Measurements from ENCODE around the gene CACNA1C.

The CACNA1C gene

DNA sequence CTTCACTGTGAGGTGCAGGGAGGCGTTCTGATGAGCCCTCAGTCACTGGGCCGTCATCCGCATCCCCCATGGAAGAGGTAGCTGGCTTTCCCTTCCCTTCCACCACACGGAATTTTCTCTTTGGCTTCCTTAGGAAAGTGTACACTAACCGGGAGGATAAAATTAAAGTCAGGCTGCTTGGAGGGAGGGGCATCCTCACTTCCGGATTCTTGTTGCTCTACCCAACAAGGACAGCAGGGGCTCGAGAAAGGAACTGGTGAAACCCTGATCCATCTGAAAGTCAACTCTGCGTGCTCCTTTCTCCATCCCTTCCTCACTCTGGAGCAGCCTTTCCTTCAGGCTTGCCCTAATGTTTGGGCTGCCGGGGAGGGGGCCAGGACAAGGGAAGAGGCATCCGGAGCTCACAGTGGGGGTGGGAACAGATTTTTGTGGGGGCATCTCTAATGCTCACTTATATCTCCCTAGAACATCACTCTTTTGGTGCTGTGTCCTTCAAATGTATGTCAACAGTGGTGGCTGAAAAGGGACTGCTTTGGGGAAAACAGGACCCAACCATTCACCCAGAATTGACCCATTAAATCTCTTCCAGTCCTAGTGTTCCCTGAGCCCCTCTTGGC, 640.6 kb downstream of the CACNA1C start:
- H3K27me3 ChIP-seq (ENCODE audit: control insufficient read depth, insufficient read depth, low read length) = peaks cover 3% of the 10 kb centered on the region
- H3K9ac ChIP-seq (ENCODE audit: low read length) = no peak overlapping the region
- no peak overlapping the region for H3K4me3 ChIP-seq (ENCODE audit: low read length)
- no peaks in the 10 kb centered on the region for H3K4me1 ChIP-seq (ENCODE audit: control insufficient read depth, insufficient read depth, low read length)
- H3K27ac ChIP-seq (ENCODE audit: low read depth, low read length) = no peak overlapping the region
- H3K36me3 ChIP-seq (ENCODE audit: control insufficient read depth, insufficient read depth, low read length) = peaks cover 8% of the 10 kb centered on the region

DNA sequence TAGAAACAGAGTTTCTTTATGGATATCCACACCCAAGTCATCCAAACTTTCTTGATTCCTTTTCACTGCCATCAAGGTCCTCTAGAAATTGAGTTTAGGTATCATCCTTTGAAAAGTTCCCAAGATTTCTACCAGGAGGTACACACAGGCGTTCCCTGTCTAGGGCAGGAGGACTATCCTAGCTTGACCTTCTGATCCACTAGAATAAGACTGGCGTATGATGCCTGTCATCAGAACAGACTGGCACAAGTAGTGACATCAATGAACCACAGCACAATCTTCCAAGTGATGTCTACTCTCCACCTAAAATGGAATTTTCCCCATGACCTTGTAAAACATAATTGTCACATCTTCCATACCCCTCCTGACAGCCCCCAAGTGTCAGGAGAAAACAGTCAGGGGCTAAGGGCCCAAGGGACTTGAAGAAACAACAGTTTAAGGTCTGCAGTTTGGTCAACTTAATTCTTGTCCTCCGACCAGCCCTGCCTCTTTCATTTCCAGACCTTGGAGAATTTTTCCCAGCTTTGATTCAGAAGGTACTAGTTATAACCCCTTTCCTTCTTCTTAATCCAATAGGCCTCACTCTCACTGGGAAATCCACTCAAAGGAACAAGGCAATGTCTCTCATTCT, 641.3 kb downstream of the CACNA1C start:
- Histone ChIP-seq H3K9ac (ENCODE audit: low read length) (no peak overlapping the region), H3K27me3 (ENCODE audit: control insufficient read depth, insufficient read depth, low read length) (peaks cover 3% of the 10 kb centered on the region), H3K4me3 (ENCODE audit: low read length) (no peak overlapping the region), H3K36me3 (ENCODE audit: control insufficient read depth, insufficient read depth, low read length) (peaks cover 5% of the 10 kb centered on the region), H3K4me1 (ENCODE audit: control insufficient read depth, insufficient read depth, low read length) (no peaks in the 10 kb centered on the region), H3K27ac (ENCODE audit: low read depth, low read length) (no peak overlapping the region)

DNA sequence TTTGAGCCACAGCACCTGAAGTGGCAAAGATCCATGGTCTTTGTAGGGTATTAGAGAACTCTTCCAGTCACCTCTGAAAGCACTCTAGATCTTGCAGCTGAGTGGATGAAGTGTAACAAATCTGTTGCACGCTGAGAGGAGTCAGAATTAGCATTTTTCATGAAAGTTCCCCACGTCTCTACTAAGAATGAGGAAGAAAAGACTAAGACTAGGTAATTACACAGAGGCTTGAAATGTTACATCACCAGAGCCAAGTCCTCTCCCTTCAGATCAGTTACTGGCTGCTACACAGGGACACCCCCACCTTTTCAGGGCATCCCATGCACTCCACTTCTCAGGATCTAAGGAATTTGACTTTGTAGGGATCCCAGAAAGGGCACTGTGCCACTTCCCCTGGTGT, 643.3 kb downstream of the CACNA1C start:
- Histone ChIP-seq H3K27ac (ENCODE audit: low read depth, low read length) (no peak overlapping the region), H3K27me3 (ENCODE audit: control insufficient read depth, insufficient read depth, low read length) (peaks cover 3% of the 10 kb centered on the region), H3K36me3 (ENCODE audit: control insufficient read depth, insufficient read depth, low read length) (no peaks in the 10 kb centered on the region)

DNA sequence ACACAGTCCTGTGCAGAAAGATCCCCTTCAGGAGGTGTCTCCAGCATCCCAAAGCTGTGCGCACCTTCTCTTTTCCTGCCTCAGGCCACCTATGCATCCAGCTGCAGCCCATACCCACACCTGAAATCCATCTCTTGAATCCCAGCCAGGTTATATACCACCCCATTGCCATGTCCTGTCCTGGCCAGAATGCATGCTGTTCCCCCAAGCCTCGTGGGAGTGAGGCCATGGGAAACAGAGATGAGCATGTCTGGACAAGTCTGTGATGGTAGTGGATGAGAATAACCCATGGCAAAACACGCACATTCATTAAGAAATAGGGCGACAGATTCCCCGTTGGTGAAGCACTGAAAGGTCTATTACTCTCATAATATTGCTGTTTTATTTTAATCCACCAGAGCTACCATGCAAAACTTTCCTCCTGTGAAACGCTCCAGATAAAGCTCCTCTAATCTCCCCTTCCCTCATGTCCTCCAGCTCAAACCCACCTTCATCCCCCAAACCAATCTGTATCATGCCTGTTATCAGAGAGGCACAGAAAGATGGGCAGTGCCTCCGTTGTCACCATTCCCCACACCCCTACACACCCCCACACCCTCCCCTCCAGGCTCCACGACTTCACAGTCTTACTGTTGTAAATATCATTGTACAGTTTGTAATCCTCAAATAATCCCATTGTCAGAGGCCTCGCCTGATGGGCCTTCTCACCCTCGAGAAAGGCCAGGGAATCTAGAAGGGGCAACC, 644.4 kb downstream of the CACNA1C start:
- Histone ChIP-seq H3K27ac (ENCODE audit: low read depth, low read length) (no peak overlapping the region), H3K36me3 (ENCODE audit: control insufficient read depth, insufficient read depth, low read length) (no peaks in the 10 kb centered on the region), H3K9ac (ENCODE audit: low read length) (no peak overlapping the region), H3K4me1 (ENCODE audit: control insufficient read depth, insufficient read depth, low read length) (no peaks in the 10 kb centered on the region), H3K4me3 (ENCODE audit: low read length) (no peak overlapping the region), H3K27me3 (ENCODE audit: control insufficient read depth, insufficient read depth, low read length) (peaks cover 3% of the 10 kb centered on the region)

More for the DNA sequence above, 643.3 kb downstream of the CACNA1C start:
- no peak overlapping the region for H3K9ac ChIP-seq (ENCODE audit: low read length)
- no peak overlapping the region for H3K4me3 ChIP-seq (ENCODE audit: low read length)
- H3K4me1 ChIP-seq (ENCODE audit: control insufficient read depth, insufficient read depth, low read length) = no peaks in the 10 kb centered on the region

DNA sequence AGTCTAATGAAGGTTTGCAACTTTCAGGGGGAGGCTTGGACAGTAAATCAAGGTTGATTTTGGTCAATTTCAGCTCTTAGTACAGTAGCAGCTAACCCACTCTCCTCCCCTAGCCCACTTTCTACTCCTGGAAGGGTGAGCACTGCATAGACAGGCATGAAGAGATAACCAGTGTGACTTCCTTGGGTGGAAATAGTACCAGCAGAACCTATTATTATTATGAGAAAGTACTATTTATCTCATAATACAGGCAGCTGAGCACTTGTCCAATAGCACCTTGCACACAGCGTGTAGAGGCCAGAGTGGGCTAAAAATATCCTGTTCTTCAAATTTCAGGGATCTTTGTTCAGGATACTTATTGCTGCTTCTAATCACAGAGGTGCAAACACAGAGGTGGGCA, 645.8 kb downstream of the CACNA1C start:
- H3K9ac ChIP-seq (ENCODE audit: low read length) = no peak overlapping the region
- H3K27me3 ChIP-seq (ENCODE audit: control insufficient read depth, insufficient read depth, low read length) = no peaks in the 10 kb centered on the region
- H3K27ac ChIP-seq (ENCODE audit: low read depth, low read length) = no peak overlapping the region
- no peaks in the 10 kb centered on the region for H3K36me3 ChIP-seq (ENCODE audit: control insufficient read depth, insufficient read depth, low read length)
- H3K4me3 ChIP-seq (ENCODE audit: low read length) = no peak overlapping the region
- H3K4me1 ChIP-seq (ENCODE audit: control insufficient read depth, insufficient read depth, low read length) = no peaks in the 10 kb centered on the region

DNA sequence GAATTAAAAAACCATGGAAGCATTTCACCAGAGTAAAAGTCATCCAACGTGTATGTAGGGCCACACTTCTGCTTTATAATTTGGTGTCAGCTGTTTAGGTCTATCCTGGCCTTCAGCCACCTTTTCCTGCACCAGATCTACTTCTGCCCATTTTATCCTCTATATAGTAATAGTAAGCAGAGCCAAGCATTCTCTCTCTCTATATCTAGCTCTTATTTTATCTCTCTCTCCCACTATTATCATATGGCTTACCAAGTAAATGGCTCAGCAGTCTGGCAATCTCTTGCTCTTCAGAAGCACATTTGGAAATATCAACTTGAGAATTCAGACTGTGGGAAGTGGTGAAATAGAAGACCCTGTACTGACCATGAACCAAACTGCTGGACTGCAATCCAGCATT, 657.9 kb downstream of the CACNA1C start:
- H3K4me1 ChIP-seq (ENCODE audit: control insufficient read depth, insufficient read depth, low read length) = no peaks in the 10 kb centered on the region
- no peaks in the 10 kb centered on the region for H3K36me3 ChIP-seq (ENCODE audit: control insufficient read depth, insufficient read depth, low read length)
- no peak overlapping the region for H3K9ac ChIP-seq (ENCODE audit: low read length)
- H3K27ac ChIP-seq (ENCODE audit: low read depth, low read length) = no peak overlapping the region
- no peaks in the 10 kb centered on the region for H3K27me3 ChIP-seq (ENCODE audit: control insufficient read depth, insufficient read depth, low read length)
- no peak overlapping the region for H3K4me3 ChIP-seq (ENCODE audit: low read length)

DNA sequence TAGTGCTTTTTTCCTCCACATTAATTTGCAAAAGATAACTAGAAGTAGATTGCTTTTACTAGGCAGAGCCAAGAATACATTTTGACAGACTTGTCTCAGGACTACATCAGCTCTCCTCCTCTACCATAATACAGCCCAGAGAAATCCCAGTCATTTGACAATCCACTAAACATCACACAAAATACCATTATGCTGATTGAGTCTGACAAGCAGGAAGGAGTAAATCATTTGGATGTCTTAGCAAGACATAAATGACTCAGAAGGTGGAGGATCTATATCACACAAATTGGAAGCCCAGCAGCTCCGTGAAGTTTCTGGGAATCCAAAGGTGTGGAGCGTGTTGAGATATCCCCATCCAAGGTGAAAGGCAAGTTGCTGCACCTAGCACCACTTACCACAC, 666.6 kb downstream of the CACNA1C start:
- Histone ChIP-seq H3K9ac (ENCODE audit: low read length) (no peak overlapping the region), H3K4me3 (ENCODE audit: low read length) (no peak overlapping the region), H3K36me3 (ENCODE audit: control insufficient read depth, insufficient read depth, low read length) (no peaks in the 10 kb centered on the region), H3K27ac (ENCODE audit: low read depth, low read length) (no peak overlapping the region), H3K4me1 (ENCODE audit: control insufficient read depth, insufficient read depth, low read length) (no peaks in the 10 kb centered on the region), H3K27me3 (ENCODE audit: control insufficient read depth, insufficient read depth, low read length) (no peaks in the 10 kb centered on the region)

DNA sequence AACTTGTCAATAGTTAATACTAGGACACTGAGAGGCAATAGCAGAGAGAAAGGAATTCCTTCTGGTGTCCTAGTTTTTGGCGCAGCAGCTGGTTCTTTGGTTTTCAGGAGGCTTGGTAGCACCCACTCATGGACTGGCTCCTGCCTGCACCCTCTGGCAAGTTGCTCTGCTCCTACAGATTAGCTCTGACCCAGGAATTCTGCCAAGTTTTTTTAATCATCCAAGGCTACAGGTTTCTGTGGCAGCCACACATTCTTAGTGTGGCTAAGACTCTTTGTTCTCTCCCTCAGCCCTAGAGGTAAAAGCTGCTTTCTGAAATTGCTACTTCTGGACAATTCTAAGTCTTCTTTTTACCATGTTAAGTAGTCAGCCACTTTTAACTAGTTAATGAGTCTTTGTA, 670.0 kb downstream of the CACNA1C start:
- Histone ChIP-seq H3K4me3 (ENCODE audit: low read length) (no peak overlapping the region), H3K4me1 (ENCODE audit: control insufficient read depth, insufficient read depth, low read length) (no peaks in the 10 kb centered on the region), H3K27ac (ENCODE audit: low read depth, low read length) (no peak overlapping the region), H3K27me3 (ENCODE audit: control insufficient read depth, insufficient read depth, low read length) (no peaks in the 10 kb centered on the region), H3K9ac (ENCODE audit: low read length) (no peak overlapping the region), H3K36me3 (ENCODE audit: control insufficient read depth, insufficient read depth, low read length) (no peaks in the 10 kb centered on the region)

DNA sequence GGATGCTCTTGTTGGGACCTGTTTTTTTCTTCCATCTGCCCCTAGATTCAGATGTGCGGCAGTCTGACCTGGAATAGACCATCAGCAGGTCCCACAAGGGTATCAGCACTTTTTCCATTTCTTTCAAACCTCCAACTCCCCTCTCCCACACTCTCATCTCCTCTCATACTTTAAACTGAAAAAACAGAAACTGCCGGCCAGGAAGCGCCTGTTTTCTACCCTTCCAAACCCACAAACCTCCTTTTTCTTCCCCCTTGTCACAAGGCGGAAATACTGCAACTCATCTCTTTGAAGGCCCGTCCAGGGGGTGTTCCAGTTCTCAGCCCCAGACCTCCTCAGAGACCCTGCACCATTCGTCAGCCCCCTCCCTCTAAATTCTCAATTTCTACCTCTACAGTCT, 679.5 kb downstream of the CACNA1C start:
- Histone ChIP-seq H3K4me1 (ENCODE audit: control insufficient read depth, insufficient read depth, low read length) (no peaks in the 10 kb centered on the region), H3K27me3 (ENCODE audit: control insufficient read depth, insufficient read depth, low read length) (no peaks in the 10 kb centered on the region), H3K27ac (ENCODE audit: low read depth, low read length) (no peak overlapping the region), H3K36me3 (ENCODE audit: control insufficient read depth, insufficient read depth, low read length) (no peaks in the 10 kb centered on the region), H3K9ac (ENCODE audit: low read length) (no peak overlapping the region), H3K4me3 (ENCODE audit: low read length) (no peak overlapping the region)

DNA sequence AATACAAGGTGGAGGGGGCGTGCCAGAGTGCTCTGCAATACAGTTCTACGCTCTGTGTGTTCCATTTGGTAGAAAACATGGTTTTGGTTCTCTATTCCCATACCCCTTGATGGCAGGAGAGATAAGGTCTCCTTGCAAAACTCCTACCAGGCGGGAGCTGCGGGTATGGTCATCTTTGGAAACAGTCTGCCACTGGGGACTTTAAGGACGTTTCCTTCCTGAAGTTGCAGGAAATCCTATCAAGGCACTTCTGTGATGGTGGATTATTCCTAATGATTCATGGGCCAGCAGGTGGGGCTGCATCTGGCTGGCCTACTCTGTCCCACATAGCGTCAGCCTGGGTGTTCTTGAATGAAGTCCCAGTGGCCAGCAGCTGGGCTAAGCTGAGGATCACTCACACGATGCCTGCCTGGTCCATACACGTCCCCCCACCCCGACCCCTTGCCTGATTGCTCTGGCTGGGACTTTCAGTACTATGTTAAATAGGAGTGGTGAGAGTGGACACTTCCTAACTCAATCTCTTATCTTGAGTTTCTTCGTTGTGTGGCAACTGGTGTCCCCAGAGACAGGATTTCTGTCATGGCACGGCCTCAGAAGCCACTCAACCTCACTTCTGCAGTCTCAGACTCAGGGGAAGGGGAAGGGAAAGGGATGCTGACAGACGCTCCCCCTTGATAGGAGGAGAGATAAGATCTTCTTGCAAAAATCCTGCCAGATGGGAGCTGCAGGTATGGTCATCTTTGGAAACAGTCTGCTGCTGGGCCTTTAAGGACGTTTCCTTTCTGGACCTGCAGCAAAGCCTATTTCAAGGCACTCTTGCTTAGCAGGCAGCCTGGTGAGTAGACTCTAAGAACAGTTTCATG, 680.9 kb downstream of the CACNA1C start:
- H3K36me3 ChIP-seq (ENCODE audit: control insufficient read depth, insufficient read depth, low read length) = no peaks in the 10 kb centered on the region
- H3K27ac ChIP-seq (ENCODE audit: low read depth, low read length) = no peak overlapping the region
- H3K4me3 ChIP-seq (ENCODE audit: low read length) = no peak overlapping the region
- no peaks in the 10 kb centered on the region for H3K4me1 ChIP-seq (ENCODE audit: control insufficient read depth, insufficient read depth, low read length)
- no peak overlapping the region for H3K9ac ChIP-seq (ENCODE audit: low read length)
- no peaks in the 10 kb centered on the region for H3K27me3 ChIP-seq (ENCODE audit: control insufficient read depth, insufficient read depth, low read length)

DNA sequence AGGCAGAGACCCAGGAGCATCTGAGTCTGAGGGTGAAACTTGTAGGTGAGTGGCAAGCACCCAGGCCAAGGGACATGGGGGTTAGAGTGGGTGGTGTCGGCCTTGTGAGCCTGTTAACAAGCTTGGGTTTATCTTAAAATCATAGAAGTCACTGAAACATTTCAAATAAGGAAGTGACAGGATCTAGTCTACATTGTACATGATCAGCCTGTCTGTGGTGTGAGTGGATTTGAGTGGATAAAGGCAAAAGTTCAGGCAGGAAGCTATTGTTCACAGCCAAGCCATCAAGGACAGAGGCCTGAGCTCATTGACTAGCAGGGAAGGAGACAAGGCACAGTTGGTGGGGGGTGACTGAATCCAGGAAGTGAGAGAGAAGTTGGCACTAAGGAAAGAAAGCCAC, 682.6 kb downstream of the CACNA1C start:
- Histone ChIP-seq H3K4me3 (ENCODE audit: low read length) (no peak overlapping the region), H3K36me3 (ENCODE audit: control insufficient read depth, insufficient read depth, low read length) (no peaks in the 10 kb centered on the region), H3K27ac (ENCODE audit: low read depth, low read length) (no peak overlapping the region), H3K4me1 (ENCODE audit: control insufficient read depth, insufficient read depth, low read length) (no peaks in the 10 kb centered on the region), H3K9ac (ENCODE audit: low read length) (no peak overlapping the region), H3K27me3 (ENCODE audit: control insufficient read depth, insufficient read depth, low read length) (no peaks in the 10 kb centered on the region)

DNA sequence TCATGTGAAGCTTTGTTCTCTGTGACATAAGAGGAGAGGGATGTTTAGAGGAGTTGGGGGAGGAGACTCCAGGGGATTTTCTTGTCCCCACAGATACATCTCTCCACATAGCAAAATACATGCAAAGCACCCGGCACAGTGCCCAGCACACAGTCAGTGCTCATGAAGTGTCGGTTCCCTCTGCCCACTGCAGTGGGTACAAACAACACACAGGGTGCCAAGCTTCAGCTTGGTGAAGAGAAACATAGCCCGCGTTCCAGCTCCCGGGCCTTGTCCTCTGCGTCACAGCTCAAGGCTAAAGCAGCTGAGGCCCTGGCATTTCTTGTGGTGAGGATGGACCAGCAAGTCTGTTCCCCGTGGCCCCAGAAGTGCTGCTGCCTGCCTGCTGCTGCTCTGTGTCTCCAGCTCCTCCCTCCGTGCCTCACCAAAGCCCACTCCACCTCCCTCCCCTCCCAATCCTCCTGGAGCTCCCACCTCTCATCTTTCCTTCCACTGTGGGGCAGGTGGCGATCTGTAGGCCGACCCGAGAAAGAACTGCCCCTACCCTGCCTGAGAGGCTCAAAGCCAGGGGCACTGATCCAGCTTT, 685.0 kb downstream of the CACNA1C start:
- H3K9ac ChIP-seq (ENCODE audit: low read length) = no peak overlapping the region
- H3K27ac ChIP-seq (ENCODE audit: low read depth, low read length) = no peak overlapping the region
- H3K4me1 ChIP-seq (ENCODE audit: control insufficient read depth, insufficient read depth, low read length) = no peaks in the 10 kb centered on the region
- no peaks in the 10 kb centered on the region for H3K36me3 ChIP-seq (ENCODE audit: control insufficient read depth, insufficient read depth, low read length)
- no peaks in the 10 kb centered on the region for H3K27me3 ChIP-seq (ENCODE audit: control insufficient read depth, insufficient read depth, low read length)
- H3K4me3 ChIP-seq (ENCODE audit: low read length) = no peak overlapping the region
